ENCODE results near the gene RFX2.
"Not testable (repeated sequence)": the region's sequence is repeated elsewhere in the genome, so short reads cannot be mapped to it uniquely, and the experiment has no call there.

RFX2 gene

GRCh38 chr19:5964816-5965565, 145.3 kb downstream of the RFX2 start:
- no peak overlapping the region for H3K4me3 ChIP-seq (ENCODE audit: low read depth, low read length)
- DNase-seq (ENCODE audit: low read depth): no peak

DNA sequence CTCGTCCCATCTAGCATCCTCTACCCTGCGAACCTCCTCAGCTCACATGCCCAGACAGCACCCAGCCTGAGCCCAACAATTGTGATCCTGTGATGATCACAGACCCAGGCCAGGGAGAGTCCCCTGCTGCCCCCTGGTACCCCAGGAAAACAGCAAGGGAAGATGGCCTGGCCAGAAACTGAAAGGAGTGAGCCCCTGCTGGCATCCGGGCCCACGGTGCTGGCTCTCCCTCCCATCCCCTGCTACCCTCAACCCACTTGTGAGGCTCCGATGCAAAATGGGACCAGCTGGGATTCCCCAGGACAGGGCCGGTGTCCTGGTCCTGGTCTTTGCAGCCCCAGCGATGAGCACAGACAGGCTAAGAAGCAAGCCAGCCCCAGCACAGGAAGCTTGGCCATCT, 146.4 kb downstream of the RFX2 start:
- no peak for DNase-seq (ENCODE audit: low read depth)
- no peak overlapping the region for H3K4me3 ChIP-seq (ENCODE audit: low read depth, low read length)

DNA sequence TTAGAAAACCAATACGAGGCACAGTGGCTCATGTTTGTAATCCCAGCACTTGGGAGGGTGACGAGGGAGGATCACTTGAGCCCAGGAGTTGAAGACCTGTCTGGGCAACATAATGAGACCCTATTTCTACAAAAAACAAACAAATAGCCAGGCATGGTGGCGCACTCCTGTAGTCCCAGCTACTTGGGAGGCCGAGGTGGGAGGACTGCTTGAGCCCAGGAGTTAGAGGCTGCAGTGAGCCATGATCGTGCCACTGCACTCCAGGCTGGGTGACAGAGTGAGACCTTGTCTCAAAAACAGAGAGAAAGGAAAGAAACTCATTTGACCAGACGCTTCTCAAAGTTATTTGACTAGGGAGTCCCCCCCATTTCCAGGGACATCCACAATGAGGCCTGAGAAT, 147.0 kb downstream of the RFX2 start:
- not testable (repeated sequence) for DNase-seq (ENCODE audit: low read depth); H3K4me3 ChIP-seq (ENCODE audit: low read depth, low read length)

- no peak for DNase-seq (ENCODE audit: low read depth)
- H3K4me3 ChIP-seq (ENCODE audit: low read depth, low read length): no peak overlapping the region
Observed at GRCh38 chr19:5961969-5962945, 148.0 kb downstream of the RFX2 start.

DNA sequence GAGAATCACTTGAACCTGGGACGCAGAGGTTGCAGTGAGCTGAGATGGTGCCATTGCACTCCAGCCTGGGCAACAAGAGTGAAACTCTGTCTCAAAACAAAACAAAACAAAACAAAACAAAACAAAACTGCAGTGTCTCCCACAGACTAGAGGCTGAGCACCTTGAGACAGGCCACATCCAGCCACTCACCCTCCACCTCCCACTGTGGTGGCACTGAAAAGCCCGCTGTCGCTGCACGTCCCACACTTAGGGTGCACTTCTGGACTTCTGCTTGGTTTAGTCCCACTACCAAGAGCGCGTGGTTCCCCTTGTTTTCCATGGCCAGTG, 148.7 kb downstream of the RFX2 start:
- DNase-seq (ENCODE audit: low read depth); H3K4me3 ChIP-seq (ENCODE audit: low read depth, low read length): not testable (repeated sequence)

- no peak for DNase-seq (ENCODE audit: low read depth)
- no peak overlapping the region for H3K4me3 ChIP-seq (ENCODE audit: low read depth, low read length)
Observed at GRCh38 chr19:5960005-5961001, 150.0 kb downstream of the RFX2 start.

DNA sequence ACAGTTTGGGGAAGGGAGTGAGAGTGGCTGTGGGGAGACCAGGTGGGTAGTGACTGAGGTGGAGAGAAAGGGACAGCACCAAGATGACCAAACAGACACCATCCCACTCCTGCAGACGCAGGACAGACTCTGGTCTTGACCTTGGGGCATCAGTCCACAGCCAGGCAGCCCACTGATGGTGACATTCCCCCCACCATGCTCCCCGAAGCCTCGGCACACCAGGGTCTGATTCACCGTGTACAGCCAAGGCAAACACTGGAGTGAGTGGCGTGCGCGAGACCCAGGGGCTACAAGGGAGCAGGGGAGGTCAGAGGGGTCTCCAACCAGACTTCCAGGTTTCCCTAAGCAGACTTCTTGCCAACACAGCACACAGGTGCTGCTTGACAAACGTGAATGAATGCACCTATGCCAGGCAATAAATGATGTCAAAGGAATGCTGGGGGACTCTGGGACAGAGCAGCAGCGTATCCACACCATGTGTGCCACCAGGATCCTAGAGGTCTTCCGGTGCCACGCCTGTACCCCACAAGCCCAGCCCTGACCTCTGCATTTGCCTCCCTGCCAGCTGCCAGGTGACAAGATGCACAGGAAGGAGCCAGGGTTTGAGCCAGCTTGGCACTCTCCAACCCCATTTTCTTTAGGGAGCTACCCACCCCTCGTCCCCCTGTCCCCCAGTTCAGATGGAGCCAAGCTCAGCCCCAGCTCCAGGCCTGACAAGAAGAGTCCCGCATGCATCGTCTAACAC, 150.9 kb downstream of the RFX2 start:
- no peak overlapping the region for H3K4me3 ChIP-seq (ENCODE audit: low read depth, low read length)
- no peak for DNase-seq (ENCODE audit: low read depth)

GRCh38 chr19:5958851-5959122, 151.5 kb downstream of the RFX2 start:
- H3K4me3 ChIP-seq (ENCODE audit: low read depth, low read length): no peak overlapping the region
- DNase-seq (ENCODE audit: low read depth): no peak

DNA sequence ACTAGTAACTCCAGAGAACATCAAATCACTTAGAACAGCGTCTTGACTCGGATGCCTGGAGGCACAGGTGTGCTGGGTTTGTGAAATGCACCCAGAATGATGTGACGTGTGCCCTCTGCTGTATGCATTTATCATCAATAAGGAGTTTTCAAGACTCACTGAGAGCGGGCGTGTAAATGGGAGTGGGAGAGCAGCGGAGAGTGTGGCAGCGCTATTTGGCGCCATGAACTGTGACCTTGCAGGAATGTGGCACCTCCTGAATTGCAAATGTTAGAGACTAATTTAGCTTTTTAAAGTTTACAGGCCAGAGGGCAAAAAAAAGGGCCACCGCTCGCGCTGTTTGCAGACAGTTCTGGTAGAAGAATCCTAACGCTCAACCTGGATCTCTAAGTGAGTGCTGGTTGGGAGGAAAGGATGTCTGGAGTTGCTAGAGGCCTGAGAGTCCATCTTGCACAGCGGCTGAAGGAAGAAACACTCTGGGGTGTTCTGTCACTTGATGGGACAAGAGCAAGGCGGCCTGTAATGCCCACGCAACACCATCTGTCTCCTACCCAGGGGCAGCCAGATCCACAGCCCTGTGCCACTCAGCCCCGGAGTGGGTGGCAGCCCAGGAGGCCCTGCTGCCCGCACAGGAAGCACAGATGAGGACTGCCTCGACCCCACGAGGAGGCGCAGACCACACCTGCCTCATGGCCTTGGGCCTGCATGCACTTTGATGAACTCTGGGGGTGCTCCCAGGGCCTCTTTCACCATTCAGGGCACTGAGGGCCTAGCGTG, 152.0 kb downstream of the RFX2 start:
- no peak for DNase-seq (ENCODE audit: low read depth)

DNA sequence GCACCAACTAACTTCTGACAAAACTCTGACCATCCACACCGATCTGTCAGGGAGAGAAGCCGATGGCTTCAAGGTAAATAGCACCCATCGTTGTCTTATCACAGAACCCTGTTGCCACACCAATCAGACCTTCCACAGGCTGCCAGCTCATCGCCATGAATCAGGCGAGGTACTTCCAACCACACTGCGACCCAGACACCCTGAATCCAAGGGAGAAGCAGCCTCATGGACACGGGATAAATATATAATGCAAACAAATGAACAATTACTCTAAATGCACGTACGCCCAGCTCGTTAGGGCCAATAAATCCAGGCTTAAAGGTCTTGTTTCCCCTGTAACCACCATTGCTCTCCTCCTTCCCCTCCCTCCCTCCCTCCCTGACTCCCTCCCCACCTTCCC, 153.1 kb downstream of the RFX2 start:
- no peak for DNase-seq (ENCODE audit: low read depth)
- no peak overlapping the region for H3K4me3 ChIP-seq (ENCODE audit: low read depth, low read length)

More for the DNA sequence above, 152.0 kb downstream of the RFX2 start:
- no peak overlapping the region for H3K4me3 ChIP-seq (ENCODE audit: low read depth, low read length)

GRCh38 chr19:5956728-5957127, 153.6 kb downstream of the RFX2 start:
- no peak overlapping the region for H3K4me3 ChIP-seq (ENCODE audit: low read depth, low read length)
- DNase-seq (ENCODE audit: low read depth): no peak

DNA sequence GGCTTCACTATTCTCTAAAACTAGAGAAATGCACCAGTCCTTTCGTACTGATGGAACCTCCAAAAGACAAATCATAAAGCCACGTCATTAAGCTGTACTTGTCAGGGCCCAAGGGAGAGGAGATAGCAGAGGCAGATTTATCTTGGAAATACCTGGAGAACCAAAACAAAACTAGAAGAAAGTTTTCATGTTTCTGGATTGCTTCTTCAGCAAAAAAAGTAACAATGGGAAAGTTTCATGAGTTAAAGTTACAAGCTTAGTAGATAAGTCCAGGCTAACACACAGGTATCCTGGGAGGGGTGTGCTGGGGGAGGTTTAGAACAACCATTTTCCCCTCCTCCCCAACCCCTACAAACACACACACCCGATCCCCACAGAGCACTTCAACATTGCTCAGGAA, 154.0 kb downstream of the RFX2 start:
- DNase-seq (ENCODE audit: low read depth): no peak
- no peak overlapping the region for H3K4me3 ChIP-seq (ENCODE audit: low read depth, low read length)

DNA sequence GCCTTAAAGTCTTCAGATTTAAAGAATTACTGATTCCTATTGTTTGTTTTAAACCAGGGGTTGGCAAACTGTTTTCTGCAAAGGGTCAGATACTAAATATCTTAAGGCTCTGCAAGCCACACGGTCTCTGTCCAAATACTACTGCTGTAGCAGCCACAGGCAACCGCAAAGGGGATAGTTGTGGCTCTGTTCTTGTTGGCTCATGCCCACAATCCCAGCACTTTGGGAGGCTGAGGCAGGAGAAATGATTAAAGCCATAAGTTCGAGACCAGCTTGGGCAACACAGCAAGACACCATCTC, 154.7 kb downstream of the RFX2 start:
- no peak for DNase-seq (ENCODE audit: low read depth)
- no peak overlapping the region for H3K4me3 ChIP-seq (ENCODE audit: low read depth, low read length)

GRCh38 chr19:5954293-5954692, 156.0 kb downstream of the RFX2 start:
- H3K4me3 ChIP-seq (ENCODE audit: low read depth, low read length): no peak overlapping the region
- no peak for DNase-seq (ENCODE audit: low read depth)

GRCh38 chr19:5953680-5954213, 156.6 kb downstream of the RFX2 start:
- H3K4me3 ChIP-seq (ENCODE audit: low read depth, low read length): no peak overlapping the region
- no peak for DNase-seq (ENCODE audit: low read depth)

DNA sequence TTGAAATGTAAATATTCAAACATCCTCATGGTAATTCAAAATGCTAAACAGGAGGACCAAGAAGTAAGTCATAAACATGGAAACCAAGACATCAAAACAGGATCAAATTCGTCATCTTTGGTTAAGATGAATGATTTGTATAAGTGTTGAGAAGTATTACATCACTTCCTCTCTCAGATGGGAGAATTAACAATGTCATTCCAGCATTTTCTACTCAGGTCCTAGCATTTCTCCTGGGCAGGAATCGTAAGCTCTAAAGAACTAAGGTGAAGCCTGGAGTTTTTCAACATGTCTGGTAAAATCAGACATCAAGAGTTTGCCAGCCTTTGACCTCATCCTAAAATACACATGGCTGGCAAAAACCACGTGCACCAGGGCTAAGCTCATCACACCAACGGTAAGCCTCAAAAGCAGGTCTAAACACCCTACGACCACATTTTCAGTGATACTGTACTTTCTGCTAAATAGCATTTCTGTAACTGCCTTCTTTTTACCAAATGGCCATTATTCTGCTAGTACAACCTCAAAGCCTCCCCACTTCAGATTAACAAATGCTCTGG, 157.2 kb downstream of the RFX2 start:
- DNase-seq (ENCODE audit: low read depth): no peak
- no peak overlapping the region for H3K4me3 ChIP-seq (ENCODE audit: low read depth, low read length)

- DNase-seq (ENCODE audit: low read depth): no peak
- no peak overlapping the region for H3K4me3 ChIP-seq (ENCODE audit: low read depth, low read length)
Observed at GRCh38 chr19:5952193-5953029, 157.9 kb downstream of the RFX2 start.

Data from skeletal muscle cell (primary cell).